Cardiac fibroblast (primary cell): Measurements from ENCODE around the gene AHCYL2.

Source experiments
- DNase-seq, 2 donors: peaks; one replicate each; pipeline versions ENCODE4 v3.0.0 to v3.0.0-alpha.2; 2010; ENCODE audit warnings: low read depth in 2 of 2
- H3K4me3 ChIP-seq, 2 donors: replicated peaks in 1 of 2; 1 replicate in 1 of 2; 2 replicates in 1 of 2; pipeline ENCODE4 v1.5.1; 2011; ENCODE audit warnings: low read depth in 2 of 2, low read length in 2 of 2, mild to moderate bottlenecking in 2 of 2, moderate library complexity in 1 of 2
- CTCF ChIP-seq: IDR thresholded peaks from one replicate; pipeline ENCODE4 v1.5.1; 2011; ENCODE audit warnings: low read depth, mild to moderate bottlenecking, low read length, inconsistent platforms

Gene AHCYL2

DNA sequence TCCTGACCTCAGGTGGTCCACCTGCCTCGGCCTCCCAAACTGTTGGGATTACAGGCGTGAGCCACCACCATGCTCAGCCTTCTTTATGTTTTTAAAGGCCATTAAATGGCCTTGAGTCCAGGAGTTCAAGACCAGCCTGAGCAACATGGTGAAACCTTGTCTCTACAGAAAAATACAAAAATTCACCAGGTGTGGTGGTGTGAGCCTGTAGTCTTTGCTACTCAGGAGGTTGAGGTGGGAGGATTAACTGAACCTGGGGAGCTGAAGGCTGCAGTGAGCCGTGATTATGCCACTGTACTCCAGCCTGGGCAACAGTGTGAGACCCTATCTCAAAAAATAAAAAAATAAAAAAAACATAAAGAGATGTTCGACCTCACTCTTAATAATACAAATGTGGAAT, 25.4 kb upstream of the AHCYL2 start:
- TF ChIP-seq CTCF: no peak
- DNase-seq: no peak

GRCh38 chr7:129202058-129202777, 22.6 kb upstream of the AHCYL2 start:
- TF ChIP-seq CTCF: no peak
- DNase-seq: no peak

More for the DNA sequence above, 25.4 kb upstream of the AHCYL2 start:
- no peak overlapping the region for H3K4me3 ChIP-seq

DNA sequence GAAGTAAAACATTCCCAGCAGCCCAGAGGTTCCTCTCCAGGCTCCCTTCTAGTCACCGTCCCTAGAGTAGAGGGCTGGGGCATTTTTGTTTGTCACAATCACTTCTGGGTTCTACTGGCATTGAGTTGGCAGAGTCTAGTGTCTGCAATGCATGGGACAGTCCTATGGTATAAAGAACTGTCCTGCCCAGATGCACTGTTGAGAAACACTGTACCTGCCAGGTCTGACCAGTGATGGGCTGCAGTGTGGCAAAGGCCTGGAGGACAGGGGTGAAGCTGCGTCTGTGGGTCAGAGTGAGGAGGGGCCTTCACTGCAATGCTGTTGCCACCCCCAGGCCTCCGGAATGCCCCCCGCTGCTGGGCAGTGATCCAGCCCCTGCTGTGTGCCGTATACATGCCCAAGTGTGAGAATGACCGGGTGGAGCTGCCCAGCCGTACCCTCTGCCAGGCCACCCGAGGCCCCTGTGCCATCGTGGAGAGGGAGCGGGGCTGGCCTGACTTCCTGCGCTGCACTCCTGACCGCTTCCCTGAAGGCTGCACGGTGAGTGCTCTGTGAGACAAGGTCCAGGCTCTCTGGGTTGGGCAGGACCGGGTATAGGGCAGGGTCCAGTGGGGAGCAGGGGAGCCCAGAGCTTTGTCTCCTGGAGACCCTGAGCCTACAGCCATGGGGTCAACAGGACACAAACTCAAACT, 21.6 kb upstream of the AHCYL2 start:
- DNase-seq: no peak
- TF ChIP-seq CTCF: no peak
- no peak overlapping the region for H3K4me3 ChIP-seq

More at GRCh38 chr7:129202058-129202777, 22.6 kb upstream of the AHCYL2 start:
- no peak overlapping the region for H3K4me3 ChIP-seq

DNA sequence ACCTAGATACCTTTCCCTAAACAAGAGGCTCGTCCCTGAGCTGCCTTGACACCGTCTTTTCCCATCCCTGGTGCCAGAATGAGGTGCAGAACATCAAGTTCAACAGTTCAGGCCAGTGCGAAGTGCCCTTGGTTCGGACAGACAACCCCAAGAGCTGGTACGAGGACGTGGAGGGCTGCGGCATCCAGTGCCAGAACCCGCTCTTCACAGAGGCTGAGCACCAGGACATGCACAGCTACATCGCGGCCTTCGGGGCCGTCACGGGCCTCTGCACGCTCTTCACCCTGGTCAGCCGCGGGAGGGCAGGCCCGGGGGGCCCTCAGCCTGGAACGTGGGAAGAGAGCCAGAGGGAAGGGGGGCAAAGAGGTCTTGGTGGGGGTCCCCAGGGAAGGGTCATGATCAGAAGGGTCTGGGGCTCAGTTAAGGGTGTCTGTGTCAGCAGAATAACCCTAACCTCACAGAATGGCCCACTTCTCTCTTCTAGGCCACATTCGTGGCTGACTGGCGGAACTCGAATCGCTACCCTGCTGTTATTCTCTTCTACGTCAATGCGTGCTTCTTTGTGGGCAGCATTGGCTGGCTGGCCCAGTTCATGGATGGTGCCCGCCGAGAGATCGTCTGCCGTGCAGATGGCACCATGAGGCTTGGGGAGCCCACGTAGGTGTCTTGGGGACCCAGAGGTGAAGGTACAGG, 19.6 kb upstream of the AHCYL2 start:
- TF ChIP-seq CTCF: no peak
- no peak for DNase-seq
- no peak overlapping the region for H3K4me3 ChIP-seq

GRCh38 chr7:129205987-129206785, 18.6 kb upstream of the AHCYL2 start:
- H3K4me3 ChIP-seq: no peak overlapping the region
- TF ChIP-seq CTCF: no peak
- DNase-seq: no peak

GRCh38 chr7:129208667-129209066, 16.2 kb upstream of the AHCYL2 start:
- TF ChIP-seq CTCF: no peak
- H3K4me3 ChIP-seq: no peak overlapping the region
- no peak for DNase-seq
